Endothelial cell of umbilical vein (primary cell): Measurements from ENCODE around the gene UBE2E2. TPM values are rescaled to one million over a fixed set of nuclear protein-coding genes. Genes with fewer than 3 reads are reported as not detected.

Experiments used
- BruUV-seq: library from RNA; stranded (reverse); fragments of 400-500 nt; replicated peaks from 2 replicates; lab custom pipeline; 2021; lab: Mats Ljungman, UMichigan
- CTCF ChIA-PET: fragments of 300-600, 350-600 bp; sonication (Branson Sonifier 250); formaldehyde crosslinking; loops from one replicate; lab custom pipeline; 2021; ENCODE audit warnings: antibody characterized with exemption, inconsistent platforms; lab: Charles Lee
- POLR2A ChIA-PET: fragments of 300-600, 350-600 bp; sonication (Branson Sonifier 250); formaldehyde crosslinking; loops from one replicate; lab custom pipeline; 2021; ENCODE audit warnings: antibody characterized with exemption, inconsistent platforms; lab: Charles Lee
- DNase-seq: peaks from one replicate; pipeline ENCODE4 v3.0.0-alpha.2; 2011; ENCODE audit warnings: low read depth, low spot score
- FAIRE-seq: peaks from 2 replicates; lab custom pipeline; 2011; peaks lifted over from hg19 to GRCh38; lab: Jason Lieb, UNC
- H2AFZ ChIP-seq: 2 replicates; pipeline ENCODE4 v1.6.0; 2012; ENCODE audit warnings: low read depth, low read length, control low read depth, inconsistent platforms
- H3K27ac ChIP-seq: 2 replicates; pipeline ENCODE4 v1.5.1; 2011; ENCODE audit warnings: low read depth, mild to moderate bottlenecking, control low read depth, low read length, moderate library complexity; ENCODE audit not compliant: insufficient read depth
- H3K27me3 ChIP-seq, 2 experiments: 2 replicates each; pipeline versions ENCODE4 v1.6.0 to v1.6.1; 2011; ENCODE audit warnings: low read length in 2 of 2, mixed read lengths in 1 of 2; ENCODE audit not compliant: control insufficient read depth in 2 of 2, insufficient read depth in 2 of 2
- H3K36me3 ChIP-seq, 2 experiments: 2 replicates in 1 of 2; 3 replicates in 1 of 2; pipeline ENCODE4 v1.5.1; 2011; ENCODE audit warnings: low read length in 2 of 2, mild to moderate bottlenecking in 1 of 2, moderate library complexity in 1 of 2; ENCODE audit not compliant: control insufficient read depth in 2 of 2, insufficient read depth in 2 of 2; ENCODE audit errors: extremely low read depth in 1 of 2
- H3K4me1 ChIP-seq: 3 replicates; pipeline ENCODE4 v1.5.1; 2011; ENCODE audit warnings: mild to moderate bottlenecking, low read length; ENCODE audit not compliant: control insufficient read depth, insufficient read depth; ENCODE audit errors: extremely low read depth
- H3K4me2 ChIP-seq: 2 replicates; pipeline ENCODE4 v1.6.1; 2011; ENCODE audit warnings: low read length, control low read depth, mixed read lengths; ENCODE audit not compliant: insufficient read depth
- H3K4me3 ChIP-seq, 3 experiments: fragments of 200-600 bp in 1 of 3; sonication (generic), shearing (Covaris generic) in 1 of 3; replicated peaks in 1 of 3; 2 replicates each; pipeline ENCODE4 v1.5.1; 2011 to 2016; ENCODE audit warnings: control low read depth in 3 of 3, low read length in 3 of 3, mild to moderate bottlenecking in 2 of 3, inconsistent platforms in 1 of 3, low read depth in 1 of 3, moderate library complexity in 1 of 3; ENCODE audit not compliant: insufficient read depth in 1 of 3
- H3K79me2 ChIP-seq: 2 replicates; pipeline ENCODE4 v1.6.0; 2012; ENCODE audit warnings: low read length, inconsistent platforms; ENCODE audit not compliant: control insufficient read depth, insufficient read depth
- H3K9ac ChIP-seq: replicated peaks from 2 replicates; pipeline ENCODE3; 2011; ENCODE audit warnings: low read length, control low read depth; ENCODE audit not compliant: insufficient read depth; ENCODE audit errors: extremely low read depth
- H3K9me1 ChIP-seq: replicated peaks from 3 replicates; pipeline ENCODE4 v1.6.0; 2011; ENCODE audit warnings: mild to moderate bottlenecking, low read length; ENCODE audit not compliant: control insufficient read depth, insufficient read depth; ENCODE audit errors: extremely low read depth
- H3K9me3 ChIP-seq: replicated peaks from 2 replicates; pipeline ENCODE4 v1.5.1; 2012; ENCODE audit warnings: low read length, inconsistent platforms; ENCODE audit not compliant: control insufficient read depth, insufficient read depth
- H4K20me1 ChIP-seq: replicated peaks from 2 replicates; pipeline ENCODE3; 2011; ENCODE audit warnings: mild to moderate bottlenecking, low read length; ENCODE audit not compliant: control insufficient read depth, insufficient read depth; ENCODE audit errors: extremely low read depth
- EZH2 ChIP-seq: IDR thresholded peaks from 2 replicates; pipeline ENCODE4 v1.6.1; 2012; ENCODE audit warnings: borderline replicate concordance, low read depth, mild to moderate bottlenecking, moderate library complexity, low read length, inconsistent platforms; ENCODE audit not compliant: severe bottlenecking
- GATA2 ChIP-seq: IDR thresholded peaks from 2 replicates; pipeline ENCODE4 v1.7.0; 2011; ENCODE audit warnings: low read depth, mild to moderate bottlenecking, moderate library complexity, mixed read lengths, low read length; ENCODE audit not compliant: insufficient read length, insufficient read depth
- JUN ChIP-seq: IDR thresholded peaks from 2 replicates; pipeline ENCODE4 v1.6.1; 2011; ENCODE audit warnings: borderline replicate concordance, low read depth; ENCODE audit not compliant: insufficient read length, insufficient read depth
- MYC ChIP-seq: IDR thresholded peaks from one replicate; pipeline ENCODE4 v1.6.1; 2011; ENCODE audit warnings: mild to moderate bottlenecking, low read depth, low read length
- POLR2A ChIP-seq: IDR thresholded peaks from 2 replicates; pipeline ENCODE4 v1.6.1; 2012; ENCODE audit warnings: low read depth, mild to moderate bottlenecking, control low read depth, low read length
- dilution Hi-C: fragments of 300-500 bp; cut with MboI; formaldehyde crosslinking; loops from one replicate; pipeline ENCODE4 v1.15.0; 2019; ENCODE audit warnings: low sequenced_read_pairs; ENCODE audit not compliant: extremely low pct_ligation_motif_present
- intact Hi-C: fragments of 100-400 bp; cut with micrococcal nuclease; formaldehyde crosslinking; loops from one replicate; pipeline ENCODE4 v1.10.0; 2022
- polyA plus RNA-seq, 4 experiments: library from polyadenylated mRNA; depleted of rRNA in 3 of 4; stranded (reverse) in 3 of 4; unstranded in 1 of 4; fragments of >200 nt; gene quantifications; 2 replicates each; pipeline versions ENCODE4 v1.2.1 to v1.2.3, GENCODE V29; 2011 to 2012; ENCODE audit warnings: missing spikeins in 1 of 4
- total RNA-seq: library from RNA; stranded (reverse); gene quantifications from 2 replicates; pipeline ENCODE4 v1.2.3, GENCODE V29; 2021
- TF ChIP-seq, protein P1 (sequence below), 2 donors: IDR thresholded peaks; 1 replicate in 1 of 2; 2 replicates in 1 of 2; pipeline ENCODE4 v1.5.1; 2011; ENCODE audit warnings: low read length in 2 of 2, mild to moderate bottlenecking in 2 of 2, moderate library complexity in 2 of 2, control low read depth in 1 of 2, inconsistent platforms in 1 of 2, low read depth in 1 of 2; ENCODE audit not compliant: insufficient read depth in 1 of 2; ENCODE audit errors: extremely low read depth in 1 of 2
- TF ChIP-seq, protein P2 (sequence below): IDR thresholded peaks from 2 replicates; pipeline ENCODE4 v1.6.1; 2011; ENCODE audit not compliant: insufficient read depth, insufficient read length

The UBE2E2 gene
- total and polyA plus RNA-seq, 2 donors (not counting 3 experiments of a cell fraction or from before 2014, with no cell fraction given): 37.0 to 45.4 TPM

DNA sequence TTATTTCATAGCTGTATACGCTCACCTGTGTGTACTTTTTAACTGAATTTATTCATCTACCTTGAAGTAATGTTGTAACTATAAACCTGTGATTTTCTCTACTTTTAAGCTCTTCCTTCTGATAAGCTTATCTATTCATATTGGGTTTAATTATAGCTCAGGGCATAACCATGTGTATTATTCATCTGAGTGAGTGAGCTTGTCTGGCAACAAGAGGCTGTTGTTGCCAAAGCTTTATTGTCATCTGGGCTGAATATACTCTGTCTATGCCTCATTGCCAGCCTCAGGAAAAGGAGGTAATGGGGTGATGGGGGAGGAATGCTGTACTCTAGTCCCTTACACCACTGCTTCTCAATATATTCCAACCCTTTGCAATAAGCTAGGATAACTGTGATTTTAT is 292.4 kb downstream of the UBE2E2 start:
- FAIRE-seq (no peak), DNase-seq (peak; percentile 75)
- Histone ChIP-seq H3K27ac (no peak overlapping the region), H3K27me3 (no peaks in the 10 kb centered on the region), H2AFZ (no peak overlapping the region), H3K79me2 (peaks cover 2% of the 10 kb centered on the region), H3K4me3 (no peak overlapping the region), H4K20me1 (no peaks in the 10 kb centered on the region), H3K9me3 (no peaks in the 10 kb centered on the region), H3K9ac (no peak overlapping the region), H3K9me1 (no peaks in the 10 kb centered on the region), H3K36me3 (no peaks in the 10 kb centered on the region), H3K4me2 (no peak overlapping the region), H3K4me1 (peaks cover 11% of the 10 kb centered on the region)
- dilution Hi-C loops: no loop called here
- POLR2A ChIA-PET: no interaction called here
- CTCF ChIA-PET: interaction anchor here (0.8 to 1.0 kb wide), 3 partner anchors 9 to 265 kb away, joined by 3 to 5 read pairs (median 3); no protein-coding TSS in a partner anchor
- intact Hi-C loops: loop anchor here (2.0 kb wide), 1 partner anchor 17 kb away; no protein-coding TSS in a partner anchor
- no TSS peak for BruUV-seq
- TF ChIP-seq EZH2: no peak
- no peak for TF ChIP-seq JUN
- no peak for TF ChIP-seq POLR2A
- TF ChIP-seq, protein P1, sequence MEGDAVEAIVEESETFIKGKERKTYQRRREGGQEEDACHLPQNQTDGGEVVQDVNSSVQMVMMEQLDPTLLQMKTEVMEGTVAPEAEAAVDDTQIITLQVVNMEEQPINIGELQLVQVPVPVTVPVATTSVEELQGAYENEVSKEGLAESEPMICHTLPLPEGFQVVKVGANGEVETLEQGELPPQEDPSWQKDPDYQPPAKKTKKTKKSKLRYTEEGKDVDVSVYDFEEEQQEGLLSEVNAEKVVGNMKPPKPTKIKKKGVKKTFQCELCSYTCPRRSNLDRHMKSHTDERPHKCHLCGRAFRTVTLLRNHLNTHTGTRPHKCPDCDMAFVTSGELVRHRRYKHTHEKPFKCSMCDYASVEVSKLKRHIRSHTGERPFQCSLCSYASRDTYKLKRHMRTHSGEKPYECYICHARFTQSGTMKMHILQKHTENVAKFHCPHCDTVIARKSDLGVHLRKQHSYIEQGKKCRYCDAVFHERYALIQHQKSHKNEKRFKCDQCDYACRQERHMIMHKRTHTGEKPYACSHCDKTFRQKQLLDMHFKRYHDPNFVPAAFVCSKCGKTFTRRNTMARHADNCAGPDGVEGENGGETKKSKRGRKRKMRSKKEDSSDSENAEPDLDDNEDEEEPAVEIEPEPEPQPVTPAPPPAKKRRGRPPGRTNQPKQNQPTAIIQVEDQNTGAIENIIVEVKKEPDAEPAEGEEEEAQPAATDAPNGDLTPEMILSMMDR (IDR thresholded peaks at IDR 0.05; ENCODE audit: extremely low read depth in 1 of 2, insufficient read depth in 1 of 2, low read depth in 1 of 2, low read length in 2 of 2): no peak
- TF ChIP-seq, protein P2, sequence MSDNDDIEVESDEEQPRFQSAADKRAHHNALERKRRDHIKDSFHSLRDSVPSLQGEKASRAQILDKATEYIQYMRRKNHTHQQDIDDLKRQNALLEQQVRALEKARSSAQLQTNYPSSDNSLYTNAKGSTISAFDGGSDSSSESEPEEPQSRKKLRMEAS: no peak
- no peak for TF ChIP-seq MYC
- TF ChIP-seq GATA2: peak; percentile 34
